NCI-H510A treated with DMSO at 0.1 percent for 48 hours (cell line): ENCODE data around the gene TAF1D.
"Not testable (repeated sequence)": the region's sequence is repeated elsewhere in the genome, so short reads cannot be mapped to it uniquely, and the experiment has no call there.

ENCODE experiments used
- DNase-seq: peaks from one replicate; lab custom pipeline; 2025; lab: John Stamatoyannopoulos, UW

The TAF1D gene

DNA sequence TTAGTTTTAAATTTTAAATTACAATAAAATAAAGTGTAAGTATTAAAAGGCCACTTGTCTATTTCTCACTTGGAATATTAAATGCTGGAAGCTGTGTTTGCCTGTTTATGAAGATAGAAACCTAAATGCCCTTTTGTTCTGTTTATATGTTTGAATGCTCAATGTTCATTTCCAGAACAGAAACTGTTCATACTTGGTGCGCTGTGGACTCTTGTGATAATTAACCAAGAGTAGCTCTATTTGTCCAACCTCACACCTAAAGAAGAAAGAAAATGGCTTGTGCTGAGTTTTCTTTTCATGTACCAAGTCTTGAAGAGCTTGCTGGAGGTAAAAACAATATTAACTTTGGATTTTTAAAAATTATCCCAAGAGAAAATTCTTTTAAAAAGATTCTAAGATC lies 5.8 kb upstream of the TAF1D start:
- no peak for DNase-seq

DNA sequence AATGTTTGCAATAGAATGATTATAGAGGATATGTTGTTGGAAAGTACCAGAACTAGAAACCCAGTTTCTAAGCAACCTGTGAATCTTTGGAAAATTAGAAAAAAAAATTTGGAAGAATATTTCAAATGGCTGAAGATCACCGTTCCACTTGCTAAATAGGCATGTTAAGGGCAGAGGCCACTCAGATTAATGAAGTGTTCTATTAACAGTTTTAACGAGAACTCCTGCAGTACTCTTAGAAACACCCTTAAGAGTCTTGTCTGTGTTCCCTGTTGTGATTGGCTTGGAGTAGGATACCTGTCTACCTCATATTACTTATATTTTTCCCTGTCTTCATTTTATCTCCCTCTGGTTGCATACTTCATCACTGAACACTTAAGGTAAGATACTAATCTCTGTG lies 4.8 kb upstream of the TAF1D start:
- no peak for DNase-seq

DNA sequence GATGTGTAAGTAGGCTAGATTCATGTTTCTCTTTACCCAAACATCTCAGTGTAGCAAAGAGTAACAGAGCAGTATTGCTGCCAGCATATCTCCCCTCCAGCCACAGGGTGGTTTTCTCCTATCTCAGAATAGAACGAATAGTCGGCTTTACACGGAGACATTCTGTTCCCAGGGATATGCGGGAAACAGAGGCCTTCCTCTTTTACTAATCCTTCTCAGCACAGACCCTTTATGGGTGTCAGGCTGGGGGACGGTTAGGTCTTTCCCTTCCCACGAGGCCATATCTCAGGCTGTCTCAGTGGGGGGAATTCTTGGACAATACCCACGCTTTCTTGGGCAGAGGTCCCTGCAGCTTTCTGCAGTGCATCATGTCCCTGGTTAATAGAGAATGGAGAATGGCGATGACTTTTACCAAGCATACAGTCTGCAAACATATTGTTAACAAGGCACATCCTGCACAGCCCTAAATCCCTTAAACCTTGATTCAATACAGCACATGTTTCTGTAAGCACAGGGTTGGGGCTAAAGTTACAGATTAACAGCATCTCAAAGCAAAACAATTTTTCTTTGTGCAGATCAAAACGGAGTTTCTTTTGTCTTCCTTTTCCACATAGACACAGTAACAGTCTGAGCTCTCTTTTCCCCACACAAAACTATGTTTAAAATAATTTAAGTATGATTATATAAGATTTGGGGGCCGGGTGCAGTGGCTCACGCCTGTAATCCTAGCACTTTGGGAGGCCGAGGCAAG lies 3.9 kb upstream of the TAF1D start:
- DNase-seq, result not testable (repeated sequence)

DNA sequence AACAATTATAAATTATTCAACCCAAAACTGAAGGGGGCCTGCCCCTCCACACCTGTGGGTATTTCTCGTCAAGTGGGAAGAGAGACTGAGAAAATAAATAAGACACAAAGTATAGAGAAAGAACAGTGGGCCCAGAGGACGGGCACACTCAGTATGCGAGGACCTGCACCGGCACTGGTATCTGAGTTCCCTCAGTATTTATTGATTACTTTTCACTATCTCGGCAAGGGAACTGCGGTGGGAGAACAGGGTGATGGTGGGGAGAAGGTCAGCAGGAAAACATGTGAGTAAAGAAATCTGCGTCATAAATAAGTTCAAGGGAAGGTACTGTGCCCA lies 3.3 kb upstream of the TAF1D start:
- DNase-seq, result no peak

- DNase-seq, result no peak
Measured at GRCh38 chr11:93743291-93743690, 2.0 kb upstream of the TAF1D start.

DNA sequence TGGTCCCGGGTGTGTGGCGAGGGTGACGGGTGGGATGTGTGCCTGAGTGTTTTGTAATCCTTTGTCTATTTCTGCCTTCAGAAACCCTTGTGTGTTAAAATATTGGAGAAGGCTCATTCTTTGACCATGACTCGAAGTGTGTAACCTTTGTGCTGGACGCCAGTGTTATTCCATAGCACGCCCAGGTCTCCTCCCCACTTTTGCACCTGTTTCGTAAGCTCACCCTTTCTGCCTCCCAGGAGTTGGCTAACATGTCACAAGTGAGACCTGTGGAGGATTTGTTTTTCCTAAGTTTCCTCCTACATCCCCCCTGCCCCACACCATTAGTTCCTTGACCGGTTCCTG lies 559 bp upstream of the TAF1D start:
- peak; percentile 74 for DNase-seq

DNA sequence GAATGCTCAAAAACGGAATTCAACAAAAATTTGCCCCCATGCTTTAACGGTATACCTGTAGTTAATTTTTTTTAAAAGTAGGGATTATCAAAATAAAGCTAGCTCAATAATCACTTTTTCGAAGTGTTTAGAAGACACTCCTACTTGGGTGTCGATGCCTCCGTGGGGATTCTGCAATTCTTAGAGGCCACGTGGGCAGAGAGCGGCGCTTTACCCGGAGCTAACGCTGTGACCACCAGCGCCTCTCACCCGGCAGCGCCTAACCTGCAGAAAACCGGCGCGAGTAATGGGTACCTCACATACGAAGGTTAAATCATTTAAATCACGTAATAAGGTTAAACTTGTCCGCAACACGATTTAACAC lies 583 bp downstream of the TAF1D start:
- peak; percentile 42 for DNase-seq

DNA sequence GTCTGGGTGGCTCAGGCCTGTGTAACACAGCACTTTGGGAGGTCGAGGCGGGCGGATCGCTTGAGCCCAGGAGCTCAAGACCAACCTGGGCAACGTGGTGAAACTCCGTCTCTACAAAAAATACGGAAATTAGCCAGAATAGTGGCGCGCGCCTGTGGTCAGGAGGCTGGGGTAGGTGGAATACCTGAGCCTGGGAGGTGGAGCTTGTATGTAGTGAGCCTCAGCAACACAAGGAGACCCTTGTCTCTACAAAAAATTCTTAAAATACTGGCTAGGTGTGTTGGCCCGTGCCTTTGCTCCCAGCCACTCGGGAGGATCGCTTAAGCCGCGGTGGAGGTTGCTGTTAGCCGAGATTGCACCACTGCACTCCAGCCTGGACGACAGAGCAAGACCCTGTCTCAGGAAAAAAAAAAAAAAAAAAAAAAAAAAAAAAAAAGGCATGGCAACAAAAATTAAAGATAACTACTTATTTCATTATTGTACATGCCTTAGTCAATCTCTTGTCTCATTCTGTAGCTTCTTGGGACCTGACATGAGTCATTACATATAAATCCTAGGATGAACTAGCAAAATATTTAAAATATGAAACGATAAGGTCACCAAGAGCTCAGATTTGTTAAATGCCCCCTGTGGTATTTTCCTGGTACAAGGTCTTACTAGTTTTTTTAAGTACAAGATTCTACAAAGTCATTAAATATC lies 1.1 kb downstream of the TAF1D start:
- DNase-seq, result no peak

- DNase-seq, result no peak
Measured at GRCh38 chr11:93738647-93739081, 2.6 kb downstream of the TAF1D start.

DNA sequence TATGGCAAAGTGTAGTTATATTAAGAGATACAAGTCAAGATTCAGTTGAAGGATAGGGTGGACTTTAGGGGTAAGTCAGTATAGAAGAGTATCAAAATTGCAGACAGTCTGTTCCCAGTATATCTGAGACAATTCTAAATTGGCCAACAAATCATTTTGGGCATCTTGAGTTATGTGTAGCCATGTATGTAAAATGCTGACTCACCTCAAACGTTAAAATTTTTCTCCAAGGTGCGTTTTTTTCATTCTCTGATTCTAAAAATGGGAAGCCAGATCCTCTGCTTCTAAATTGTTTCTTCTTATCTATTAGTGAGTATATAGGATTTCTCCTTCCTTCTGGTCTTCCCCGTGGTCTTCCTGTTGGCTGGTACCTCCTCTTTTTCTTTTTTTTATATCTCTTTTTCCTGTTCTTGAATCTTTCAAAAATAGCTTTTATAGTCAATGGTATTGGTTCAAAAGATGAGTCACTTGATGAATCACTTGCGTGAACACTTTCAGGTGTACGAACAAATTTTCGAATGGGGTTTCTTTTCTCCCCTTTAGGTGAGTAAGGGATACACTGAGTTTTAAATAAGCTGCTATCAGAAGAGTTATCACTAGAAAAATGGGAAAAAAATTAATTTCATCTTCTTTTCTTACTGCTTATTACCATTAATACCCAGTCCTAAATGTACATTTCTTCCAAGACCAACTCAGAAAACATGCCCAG lies 3.2 kb downstream of the TAF1D start:
- no peak for DNase-seq

GRCh38 chr11:93736129-93736528 lies 5.2 kb downstream of the TAF1D start:
- DNase-seq, result no peak

- DNase-seq, result no peak
Measured at GRCh38 chr11:93735627-93736026, 5.7 kb downstream of the TAF1D start.

- DNase-seq, result no peak
Measured at GRCh38 chr11:93734427-93735222, 6.7 kb downstream of the TAF1D start.

DNA sequence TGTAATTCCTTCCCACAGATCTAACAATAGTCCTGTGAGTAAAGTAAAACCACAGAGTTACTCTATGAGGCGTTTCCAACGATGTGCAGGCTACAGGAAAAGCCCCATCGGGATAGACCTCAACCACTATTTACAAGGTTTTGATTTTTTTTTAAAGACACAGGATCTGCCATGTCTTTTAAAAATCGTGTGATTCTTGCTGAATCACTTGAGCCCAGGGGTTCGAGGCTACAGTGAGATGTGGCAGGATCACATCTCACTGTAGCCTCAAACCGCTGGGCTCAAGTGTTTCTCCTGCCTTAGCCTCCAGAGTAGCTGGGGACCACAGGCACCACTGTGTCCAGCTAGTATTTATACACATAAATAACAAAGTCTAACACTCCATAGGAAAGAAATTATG lies 7.8 kb downstream of the TAF1D start:
- DNase-seq, result no peak

DNA sequence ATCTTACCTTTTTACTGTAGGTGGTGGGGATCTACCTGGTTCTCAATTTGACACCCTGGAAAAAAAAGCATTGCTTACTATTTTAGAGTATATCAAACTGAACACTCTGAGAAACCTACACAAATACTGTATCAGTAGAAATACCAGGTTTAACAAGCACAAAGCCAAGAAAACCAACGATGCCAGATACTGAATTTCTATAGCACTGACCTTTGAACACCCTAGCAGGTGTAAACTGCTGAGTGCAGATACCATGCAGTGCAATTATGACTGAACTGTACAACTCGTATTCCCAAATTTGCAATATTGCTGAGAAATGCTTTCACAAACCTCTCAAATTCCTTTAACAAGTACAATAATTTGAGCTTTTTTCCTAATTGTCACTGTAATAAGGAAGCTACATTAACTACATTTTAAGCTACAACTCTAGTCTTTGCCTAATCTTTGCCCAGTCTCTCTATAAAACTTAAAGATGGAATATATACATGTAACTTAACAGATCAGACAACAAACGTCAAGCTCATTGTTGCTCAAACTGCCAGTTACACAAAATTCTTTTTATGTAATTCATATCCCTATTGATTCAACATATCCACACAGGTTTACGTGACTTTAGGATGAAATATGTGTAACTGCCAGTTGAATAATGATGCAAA lies 8.9 kb downstream of the TAF1D start:
- no peak for DNase-seq

GRCh38 chr11:93730108-93731107 lies 10.9 kb downstream of the TAF1D start:
- no peak for DNase-seq

DNA sequence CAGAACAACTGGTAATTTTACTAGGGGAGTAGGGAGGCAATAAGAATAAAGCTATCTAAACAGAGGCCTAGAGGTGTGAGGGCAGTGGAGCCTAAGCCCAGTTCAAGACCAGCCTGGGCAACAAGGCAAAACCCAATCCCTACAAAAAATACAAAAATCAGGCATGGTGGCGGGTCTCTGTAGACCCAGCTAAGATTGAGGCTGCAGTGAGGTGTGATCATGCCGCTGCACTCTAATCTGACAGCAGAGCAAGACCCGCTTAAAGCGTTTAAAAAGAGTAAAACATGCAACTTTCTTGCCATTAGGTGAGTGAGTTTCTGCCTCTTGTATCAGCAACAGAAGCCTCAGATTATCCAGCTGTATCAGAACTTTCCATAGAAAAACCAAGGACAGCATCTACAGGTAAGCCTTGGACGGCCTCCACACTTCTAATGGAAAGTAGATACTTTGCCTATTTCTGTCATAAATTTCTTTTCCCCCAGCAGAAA lies 12.1 kb downstream of the TAF1D start:
- DNase-seq, result no peak

GRCh38 chr11:93728792-93729128 lies 12.5 kb downstream of the TAF1D start:
- no peak for DNase-seq

DNA sequence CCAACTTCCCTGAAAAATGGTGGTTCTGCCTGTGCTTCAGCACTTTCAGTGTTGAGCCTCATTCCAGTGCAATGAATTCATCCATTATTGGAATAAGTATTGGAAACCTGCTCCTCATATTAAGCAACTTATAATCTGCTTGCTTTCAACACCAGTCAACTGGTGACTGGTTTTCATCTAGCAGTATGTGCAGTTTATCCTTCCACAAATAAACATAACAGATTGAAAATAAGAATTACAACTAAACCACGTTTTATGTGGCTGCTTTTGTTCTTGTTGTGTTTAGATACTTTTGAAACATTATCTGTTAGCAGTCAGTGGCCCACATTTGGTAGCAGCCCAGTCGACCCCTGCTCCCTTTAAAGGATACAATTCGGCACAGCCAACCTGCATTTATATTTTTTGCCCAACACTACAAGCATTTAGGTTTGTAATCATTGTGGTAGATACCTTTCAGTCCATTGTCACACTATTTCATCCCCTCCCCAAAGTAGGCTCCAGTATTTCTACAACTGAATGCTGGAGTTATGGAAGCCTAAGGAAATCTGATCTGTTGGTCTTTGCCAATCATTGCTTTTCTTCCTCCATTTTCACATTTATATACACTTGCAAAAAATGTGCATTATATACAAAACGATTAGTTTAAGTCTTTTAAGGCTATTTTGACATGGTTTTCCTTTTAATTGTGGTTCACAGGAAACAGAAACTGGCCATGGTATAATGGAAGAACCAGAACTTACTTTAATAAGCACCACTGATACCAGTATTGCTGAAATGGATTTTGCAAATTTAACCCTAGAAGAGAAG lies 13.1 kb downstream of the TAF1D start:
- peak; percentile 25 for DNase-seq

- DNase-seq, result no peak
Measured at GRCh38 chr11:93724089-93724488, 17.2 kb downstream of the TAF1D start.
